PC-3 (cell line): ENCODE measurements around the gene PACSIN2. TPM values are rescaled to one million over a fixed set of nuclear protein-coding genes. Genes with fewer than 3 reads are reported as not detected.

Experiments used
- ATAC-seq: fragments of 200-7000 bp; cut with Tn5 transposase; 2 replicates; pipeline ENCODE4 v1.9.1; 2020; ENCODE audit warnings: mild to moderate bottlenecking, moderate library complexity
- BruUV-seq: library from RNA; stranded (reverse); fragments of 400-500 nt; replicated peaks from 2 replicates; lab custom pipeline; 2021; lab: Mats Ljungman, UMichigan
- CTCF ChIA-PET: fragments of 300-600 bp; sonication (Branson Sonifier 250); formaldehyde crosslinking; loops from one replicate; lab custom pipeline; 2022; ENCODE audit warnings: antibody characterized with exemption; lab: Charles Lee
- POLR2A ChIA-PET: fragments of 300-600 bp; sonication (Branson Sonifier 250); formaldehyde crosslinking; loops from one replicate; lab custom pipeline; 2022; ENCODE audit warnings: antibody characterized with exemption; ENCODE audit not compliant: unreplicated experiment; lab: Charles Lee
- DNase-seq: peaks from one replicate; pipeline ENCODE4 v3.0.0-alpha.2; 2015
- H2AFZ ChIP-seq: fragments of 300-600 bp; sonication (generic); 2 replicates; pipeline ENCODE4 v1.6.0; 2016; ENCODE audit warnings: antibody characterized with exemption, low read length
- H3F3A ChIP-seq: fragments of 300-600 bp; sonication (generic); one replicate; pipeline ENCODE4 v1.6.0; 2017; ENCODE audit warnings: antibody characterized with exemption, low read length, control low read depth, mild to moderate bottlenecking; ENCODE audit not compliant: unreplicated experiment
- H3K27ac ChIP-seq: fragments of 300-600 bp; sonication (generic); 2 replicates; pipeline ENCODE4 v1.5.1; 2016; ENCODE audit warnings: mild to moderate bottlenecking, low read length
- H3K27me3 ChIP-seq: fragments of 300-600 bp; sonication (generic); 2 replicates; pipeline ENCODE4 v1.6.1; 2016; ENCODE audit warnings: low read length, mixed read lengths
- H3K36me3 ChIP-seq: fragments of 300-600 bp; sonication (generic); 2 replicates; pipeline ENCODE4 v1.6.1; 2016; ENCODE audit warnings: low read depth, mixed run types, low read length, mixed read lengths
- H3K4me1 ChIP-seq: fragments of 300-600 bp; sonication (generic); 2 replicates; pipeline ENCODE4 v1.5.1; 2016; ENCODE audit warnings: low read length; ENCODE audit not compliant: insufficient read depth
- H3K4me2 ChIP-seq: fragments of 300-600 bp; sonication (generic); 2 replicates; pipeline ENCODE4 v1.6.0; 2016; ENCODE audit warnings: low read length
- H3K4me3 ChIP-seq: fragments of 300-600 bp; sonication (generic); 2 replicates; pipeline ENCODE4 v1.5.1; 2016; ENCODE audit warnings: mild to moderate bottlenecking, low read length, mixed read lengths
- H3K79me2 ChIP-seq: fragments of 300-600 bp; sonication (generic); 2 replicates; pipeline ENCODE4 v1.6.1; 2017; ENCODE audit warnings: low read length, mixed read lengths
- H3K9ac ChIP-seq: fragments of 300-600 bp; sonication (generic); 2 replicates; pipeline ENCODE4 v1.6.0; 2016; ENCODE audit warnings: mild to moderate bottlenecking, low read length
- H3K9me2 ChIP-seq: fragments of 300-600 bp; sonication (generic); replicated peaks from 2 replicates; pipeline ENCODE4 v1.6.1; 2016; ENCODE audit warnings: mixed run types, low read length, mixed read lengths
- H3K9me3 ChIP-seq: fragments of 300-600 bp; sonication (generic); 2 replicates; pipeline ENCODE4 v1.6.1; 2016; ENCODE audit warnings: low read length, mixed read lengths
- H4K20me1 ChIP-seq: fragments of 300-600 bp; sonication (generic); 2 replicates; pipeline ENCODE4 v1.6.1; 2016; ENCODE audit warnings: low read length, mixed read lengths
- EZH2 ChIP-seq: fragments of 300-600 bp; sonication (generic); IDR thresholded peaks from one replicate; pipeline ENCODE4 v1.6.1; 2017; ENCODE audit warnings: antibody characterized with exemption, mild to moderate bottlenecking, low read length; ENCODE audit not compliant: unreplicated experiment
- EZH2phosphoT487 ChIP-seq: fragments of 300-600 bp; sonication (generic); IDR thresholded peaks from 2 replicates; pipeline ENCODE4 v1.6.1; 2018; ENCODE audit warnings: mild to moderate bottlenecking, antibody characterized with exemption, low read length, borderline replicate concordance
- intact Hi-C: fragments of 100-400 bp; cut with micrococcal nuclease; formaldehyde crosslinking; loops from 2 replicates; pipeline ENCODE4 v1.9.0; 2023
- total RNA-seq: library from RNA; depleted of rRNA; stranded (reverse); fragments of >200 nt; gene quantifications from 2 replicates; pipeline ENCODE4 v1.2.3, GENCODE V29; 2014
- TF ChIP-seq, protein P1 (sequence below): fragments of 300-600 bp; sonication (generic); conservative IDR thresholded peaks from 2 replicates; pipeline ENCODE4 v1.5.1; 2017; ENCODE audit warnings: antibody characterized with exemption, low read depth, mild to moderate bottlenecking, low read length

Gene PACSIN2
- total RNA-seq, 1 experiment from 2014 or later: 25.7 TPM

GRCh38 chr22:42830161-42830560 lies 184.8 kb downstream of the PACSIN2 start:
- ATAC-seq (no peak), DNase-seq (no peak)
- H3K9me3 ChIP-seq: no peaks in the 10 kb centered on the region
- BruUV-seq: no TSS peak
- TF ChIP-seq EZH2: no peak
- TF ChIP-seq EZH2phosphoT487: no peak
- TF ChIP-seq, protein P1, sequence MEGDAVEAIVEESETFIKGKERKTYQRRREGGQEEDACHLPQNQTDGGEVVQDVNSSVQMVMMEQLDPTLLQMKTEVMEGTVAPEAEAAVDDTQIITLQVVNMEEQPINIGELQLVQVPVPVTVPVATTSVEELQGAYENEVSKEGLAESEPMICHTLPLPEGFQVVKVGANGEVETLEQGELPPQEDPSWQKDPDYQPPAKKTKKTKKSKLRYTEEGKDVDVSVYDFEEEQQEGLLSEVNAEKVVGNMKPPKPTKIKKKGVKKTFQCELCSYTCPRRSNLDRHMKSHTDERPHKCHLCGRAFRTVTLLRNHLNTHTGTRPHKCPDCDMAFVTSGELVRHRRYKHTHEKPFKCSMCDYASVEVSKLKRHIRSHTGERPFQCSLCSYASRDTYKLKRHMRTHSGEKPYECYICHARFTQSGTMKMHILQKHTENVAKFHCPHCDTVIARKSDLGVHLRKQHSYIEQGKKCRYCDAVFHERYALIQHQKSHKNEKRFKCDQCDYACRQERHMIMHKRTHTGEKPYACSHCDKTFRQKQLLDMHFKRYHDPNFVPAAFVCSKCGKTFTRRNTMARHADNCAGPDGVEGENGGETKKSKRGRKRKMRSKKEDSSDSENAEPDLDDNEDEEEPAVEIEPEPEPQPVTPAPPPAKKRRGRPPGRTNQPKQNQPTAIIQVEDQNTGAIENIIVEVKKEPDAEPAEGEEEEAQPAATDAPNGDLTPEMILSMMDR: no peak
- H3K4me2 ChIP-seq: no peak overlapping the region
- no peak overlapping the region for H3K27ac ChIP-seq
- ChIA-PET CTCF (no interaction called here), POLR2A (no interaction called here)
- H4K20me1 ChIP-seq: no peaks in the 10 kb centered on the region
- H3F3A ChIP-seq: no peaks in the 10 kb centered on the region
- peaks cover 3% of the 10 kb centered on the region; the same call in 1 of the 2 replicates for H3K36me3 ChIP-seq
- no peaks in the 10 kb centered on the region for H3K4me1 ChIP-seq
- intact Hi-C loops: no loop called here
- H3K4me3 ChIP-seq: no peak overlapping the region
- H3K79me2 ChIP-seq: no peaks in the 10 kb centered on the region
- H3K9ac ChIP-seq: no peak overlapping the region
- H3K9me2 ChIP-seq: no peaks in the 10 kb centered on the region
- no peak overlapping the region for H2AFZ ChIP-seq
- H3K27me3 ChIP-seq: no peaks in the 10 kb centered on the region

DNA sequence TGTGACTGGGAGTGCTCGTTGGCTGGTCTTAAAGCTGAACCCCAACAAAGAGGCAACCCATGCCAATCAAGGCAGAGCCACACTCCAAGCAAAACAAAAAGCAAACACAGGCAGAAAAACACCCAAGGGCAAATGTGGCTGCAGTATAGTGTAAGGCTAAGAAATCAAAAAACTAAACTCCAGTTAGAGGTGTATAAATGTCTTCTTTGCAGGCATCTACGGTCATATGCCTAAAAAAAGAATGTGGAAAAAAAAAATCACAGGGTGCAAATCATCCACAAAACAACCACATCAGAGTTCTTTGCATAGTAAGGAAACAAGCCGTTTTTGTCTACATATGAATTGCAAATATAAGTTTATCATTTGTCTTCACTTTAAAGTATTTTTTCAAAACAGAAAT lies 185.6 kb downstream of the PACSIN2 start:
- Histone ChIP-seq H3K4me2 (no peak overlapping the region), H3F3A (no peaks in the 10 kb centered on the region), H3K27me3 (no peaks in the 10 kb centered on the region), H3K79me2 (no peaks in the 10 kb centered on the region), H4K20me1 (no peaks in the 10 kb centered on the region), H3K9ac (no peak overlapping the region), H3K9me2 (no peaks in the 10 kb centered on the region), H3K9me3 (no peaks in the 10 kb centered on the region), H3K4me3 (no peak overlapping the region), H3K4me1 (no peaks in the 10 kb centered on the region), H2AFZ (no peak overlapping the region), H3K36me3 (peaks cover 3% of the 10 kb centered on the region; the same call in 1 of the 2 replicates), H3K27ac (no peak overlapping the region)
- no TSS peak for BruUV-seq
- ChIA-PET CTCF (no interaction called here), POLR2A (no interaction called here)
- no peak for ATAC-seq
- intact Hi-C loops: no loop called here
- TF ChIP-seq EZH2phosphoT487: no peak
- no peak for TF ChIP-seq EZH2
- TF ChIP-seq, protein P1: no peak
- no peak for DNase-seq

DNA sequence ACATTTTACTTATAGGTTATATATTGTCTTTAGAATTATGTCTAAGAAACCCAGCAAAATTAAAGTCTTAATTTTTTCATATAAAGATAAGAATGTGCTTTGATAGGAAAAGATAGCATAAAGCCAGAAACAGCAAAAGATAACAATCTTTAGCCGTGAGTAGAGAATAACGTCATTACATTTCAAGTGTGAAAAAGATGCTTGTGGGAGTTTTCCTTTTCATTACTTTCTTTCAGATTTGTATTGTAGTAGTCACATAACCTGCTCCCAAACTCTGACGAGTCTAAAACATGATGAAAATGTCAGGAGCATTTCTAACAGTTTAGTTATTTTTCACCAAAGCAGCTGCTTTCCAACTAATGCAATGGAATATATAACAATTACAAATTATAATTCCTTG lies 189.2 kb downstream of the PACSIN2 start:
- no peak overlapping the region for H2AFZ ChIP-seq
- CTCF ChIA-PET: no interaction called here
- no peaks in the 10 kb centered on the region for H3K9me2 ChIP-seq
- intact Hi-C loops: no loop called here
- no peak overlapping the region for H3K27ac ChIP-seq
- H3K4me1 ChIP-seq: peaks cover 5% of the 10 kb centered on the region; the same call in 1 of the 2 replicates
- DNase-seq (no peak), ATAC-seq (no peak)
- H3K9ac ChIP-seq: no peak overlapping the region
- BruUV-seq: no TSS peak
- TF ChIP-seq EZH2: no peak
- TF ChIP-seq, protein P1: no peak
- TF ChIP-seq EZH2phosphoT487: no peak
- H3K4me3 ChIP-seq: no peak overlapping the region
- no peaks in the 10 kb centered on the region for H4K20me1 ChIP-seq
- H3F3A ChIP-seq: no peaks in the 10 kb centered on the region
- H3K36me3 ChIP-seq: peaks cover 5% of the 10 kb centered on the region; the same call in 1 of the 2 replicates
- H3K9me3 ChIP-seq: no peaks in the 10 kb centered on the region
- H3K79me2 ChIP-seq: no peaks in the 10 kb centered on the region
- H3K4me2 ChIP-seq: no peak overlapping the region
- POLR2A ChIA-PET: no interaction called here
- no peaks in the 10 kb centered on the region for H3K27me3 ChIP-seq
